CD14-positive monocyte (primary cell): ENCODE measurements around the gene TRAF5. TPM values are rescaled to one million over a fixed set of nuclear protein-coding genes. Genes with fewer than 3 reads are reported as not detected.
A peak's percentile ranks its signal among the peaks of the same experiment; 100 is the strongest.

Source experiments
- DNase-seq, 3 donors: peaks; one replicate each; pipeline ENCODE4 v3.0.0-alpha.2; 2011 to 2022
- H2AFZ ChIP-seq: 2 replicates; pipeline ENCODE4 v1.6.0; 2012; ENCODE audit warnings: mild to moderate bottlenecking, low read depth, low read length, inconsistent platforms; ENCODE audit not compliant: insufficient read depth, poor library complexity, severe bottlenecking
- H3K27ac ChIP-seq, 2 donors: 1 replicate in 1 of 2; 2 replicates in 1 of 2; pipeline ENCODE4 v1.5.1; 2012 to 2013; ENCODE audit warnings: low read length in 2 of 2, control low read depth in 1 of 2, inconsistent platforms in 1 of 2, low read depth in 1 of 2, mild to moderate bottlenecking in 1 of 2
- H3K27me3 ChIP-seq, 2 donors: one replicate each; pipeline versions ENCODE4 v1.6.0 to v1.6.1; 2011 to 2013; ENCODE audit warnings: low read length in 2 of 2; ENCODE audit not compliant: control insufficient read depth in 2 of 2, insufficient read depth in 2 of 2
- H3K36me3 ChIP-seq, 2 donors: replicated peaks in 1 of 2; 1 replicate in 1 of 2; 2 replicates in 1 of 2; pipeline versions ENCODE4 v1.5.1 to v1.6.1; 2012 to 2013; ENCODE audit warnings: low read length in 2 of 2, control low read depth in 1 of 2, inconsistent platforms in 1 of 2, mild to moderate bottlenecking in 1 of 2; ENCODE audit not compliant: insufficient read depth in 2 of 2, control insufficient read depth in 1 of 2
- H3K4me1 ChIP-seq, 2 donors: 1 replicate in 1 of 2; 2 replicates in 1 of 2; pipeline versions ENCODE4 v1.5.1 to v1.6.1; 2012 to 2013; ENCODE audit warnings: low read length in 2 of 2, control low read depth in 1 of 2, inconsistent platforms in 1 of 2, mild to moderate bottlenecking in 1 of 2, moderate library complexity in 1 of 2; ENCODE audit not compliant: insufficient read depth in 2 of 2, control insufficient read depth in 1 of 2
- H3K4me2 ChIP-seq: replicated peaks from 2 replicates; pipeline ENCODE3; 2012; ENCODE audit warnings: low read length, moderate library complexity, mild to moderate bottlenecking; ENCODE audit not compliant: poor library complexity, severe bottlenecking; ENCODE audit errors: extremely low read depth
- H3K4me3 ChIP-seq, 3 experiments: fragments of 200-600 bp in 1 of 3; sonication (generic) in 1 of 3; replicated peaks in 1 of 3; 1 replicate in 2 of 3; 2 replicates in 1 of 3; pipeline ENCODE4 v1.5.1; 2011 to 2013; ENCODE audit warnings: low read length in 3 of 3, mild to moderate bottlenecking in 3 of 3, control low read depth in 2 of 3, low read depth in 2 of 3, inconsistent platforms in 1 of 3, moderate library complexity in 1 of 3
- H3K79me2 ChIP-seq: 2 replicates; pipeline ENCODE4 v1.6.0; 2012; ENCODE audit warnings: mild to moderate bottlenecking, control low read depth, inconsistent platforms, low read length, moderate library complexity; ENCODE audit not compliant: insufficient read depth
- H3K9ac ChIP-seq: 2 replicates; pipeline ENCODE4 v1.6.0; 2017; ENCODE audit warnings: low read length, mild to moderate bottlenecking; ENCODE audit not compliant: insufficient read depth, poor library complexity, severe bottlenecking
- H3K9me3 ChIP-seq, 2 donors: replicated peaks in 1 of 2; 1 replicate in 1 of 2; 2 replicates in 1 of 2; pipeline versions ENCODE4 v1.5.1 to v1.6.1; 2012 to 2013; ENCODE audit warnings: low read length in 2 of 2, control low read depth in 1 of 2; ENCODE audit not compliant: control insufficient read depth in 1 of 2, insufficient read depth in 1 of 2
- H4K20me1 ChIP-seq: 2 replicates; pipeline ENCODE4 v1.6.0; 2012; ENCODE audit warnings: mild to moderate bottlenecking, low read length, control low read depth, moderate library complexity; ENCODE audit not compliant: insufficient read depth
- H3K27ac Mint-ChIP-seq, 7 donors: one replicate each; pipeline ENCODE4 v1.8.0; 2020; ENCODE audit warnings: mild to moderate bottlenecking in 7 of 7, mixed read lengths in 7 of 7, moderate library complexity in 6 of 7, inconsistent platforms in 2 of 7
- H3K27me3 Mint-ChIP-seq, 3 donors: one replicate each; pipeline ENCODE4 v1.8.0; 2021 to 2022; ENCODE audit warnings: low read depth in 3 of 3, mild to moderate bottlenecking in 3 of 3, mixed read lengths in 3 of 3, moderate library complexity in 3 of 3, inconsistent platforms in 1 of 3
- H3K36me3 Mint-ChIP-seq, 2 donors: one replicate each; pipeline ENCODE4 v1.8.0; 2020; ENCODE audit warnings: mixed read lengths in 2 of 2, inconsistent platforms in 1 of 2, mild to moderate bottlenecking in 1 of 2
- H3K4me1 Mint-ChIP-seq: one replicate; pipeline ENCODE4 v1.8.0; 2020; ENCODE audit warnings: mild to moderate bottlenecking, mixed read lengths
- H3K4me3 Mint-ChIP-seq, 2 donors: one replicate each; pipeline ENCODE4 v1.8.0; 2020; ENCODE audit warnings: mild to moderate bottlenecking in 2 of 2, mixed read lengths in 2 of 2, moderate library complexity in 1 of 2
- H3K9me3 Mint-ChIP-seq, 7 donors: one replicate each; pipeline ENCODE4 v1.8.0; 2020 to 2022; ENCODE audit warnings: mixed read lengths in 7 of 7, mild to moderate bottlenecking in 6 of 7, moderate library complexity in 6 of 7, inconsistent platforms in 2 of 7
- WGBS: methylation state at CpG from one replicate; pipeline ENCODE4 v1.1.5; 2013; ENCODE audit warnings: missing lambda C conversion rate; ENCODE audit not compliant: insufficient coverage; 5-methylcytosine and 5-hydroxymethylcytosine counted together
- intact Hi-C, 2 donors: fragments of 100-400 bp; cut with micrococcal nuclease; formaldehyde crosslinking; loops; one replicate each; pipeline versions ENCODE4 v1.15.0 to v1.15.1; 2023
- polyA plus RNA-seq, 3 donors: library from polyadenylated mRNA; depleted of rRNA in 1 of 3; unstranded in 2 of 3; stranded (reverse) in 1 of 3; fragments of 300-500 nt in 2 of 3; fragments of >200 nt in 1 of 3; fragmentation: Illumina TruSeq in 2 of 3; gene quantifications; 1 replicate in 2 of 3; 2 replicates in 1 of 3; pipeline ENCODE4 v1.2.3, GENCODE V29; 2012 to 2021
- TF ChIP-seq, protein P1 (sequence below): fragments of 200-600 bp; IDR thresholded peaks from one replicate; pipeline ENCODE4 v1.8.0; 2022; ENCODE audit warnings: antibody characterized with exemption, mild to moderate bottlenecking

The TRAF5 gene
- polyA plus RNA-seq, 3 donors, result 1.0 to 3.8 (median 1.6) TPM

DNA sequence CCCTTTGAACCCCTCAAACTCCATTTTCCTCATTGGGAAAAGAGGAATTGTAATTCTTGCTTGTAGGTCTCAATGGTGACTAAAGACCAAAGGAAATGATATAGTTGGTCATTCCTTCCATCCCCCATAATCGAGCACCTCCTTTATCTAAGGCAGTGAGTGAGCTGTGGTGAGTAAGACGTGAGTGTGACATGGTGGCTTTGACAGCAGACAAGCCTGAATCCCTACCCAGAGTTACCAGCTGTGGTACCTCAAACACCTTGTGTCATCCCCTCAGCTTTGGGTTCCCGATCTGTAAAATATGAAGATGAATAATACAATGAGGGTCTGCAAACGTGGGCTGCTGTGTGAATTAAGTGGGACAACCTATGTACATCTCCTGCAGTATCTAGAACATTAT lies 8.4 kb downstream of the TRAF5 start:
- no peak overlapping the region for H3K9ac ChIP-seq
- H3K79me2 ChIP-seq, result no peaks in the 10 kb centered on the region
- WGBS, result no CpG with 5 or more reads among the region's 4 CpGs
- no peaks in the 10 kb centered on the region for H3K4me1 ChIP-seq
- no peaks in the 10 kb centered on the region for H3K36me3 Mint-ChIP-seq
- H3K27me3 Mint-ChIP-seq, result peaks cover 0 to 2% (median 0%) of the 10 kb centered on the region in 3 donors
- H3K4me1 Mint-ChIP-seq, result peaks cover 18% of the 10 kb centered on the region
- H3K4me3 Mint-ChIP-seq, result no peak overlapping the region
- no peaks in the 10 kb centered on the region for H3K36me3 ChIP-seq
- TF ChIP-seq, protein P1, sequence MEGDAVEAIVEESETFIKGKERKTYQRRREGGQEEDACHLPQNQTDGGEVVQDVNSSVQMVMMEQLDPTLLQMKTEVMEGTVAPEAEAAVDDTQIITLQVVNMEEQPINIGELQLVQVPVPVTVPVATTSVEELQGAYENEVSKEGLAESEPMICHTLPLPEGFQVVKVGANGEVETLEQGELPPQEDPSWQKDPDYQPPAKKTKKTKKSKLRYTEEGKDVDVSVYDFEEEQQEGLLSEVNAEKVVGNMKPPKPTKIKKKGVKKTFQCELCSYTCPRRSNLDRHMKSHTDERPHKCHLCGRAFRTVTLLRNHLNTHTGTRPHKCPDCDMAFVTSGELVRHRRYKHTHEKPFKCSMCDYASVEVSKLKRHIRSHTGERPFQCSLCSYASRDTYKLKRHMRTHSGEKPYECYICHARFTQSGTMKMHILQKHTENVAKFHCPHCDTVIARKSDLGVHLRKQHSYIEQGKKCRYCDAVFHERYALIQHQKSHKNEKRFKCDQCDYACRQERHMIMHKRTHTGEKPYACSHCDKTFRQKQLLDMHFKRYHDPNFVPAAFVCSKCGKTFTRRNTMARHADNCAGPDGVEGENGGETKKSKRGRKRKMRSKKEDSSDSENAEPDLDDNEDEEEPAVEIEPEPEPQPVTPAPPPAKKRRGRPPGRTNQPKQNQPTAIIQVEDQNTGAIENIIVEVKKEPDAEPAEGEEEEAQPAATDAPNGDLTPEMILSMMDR, result no peak
- no peak overlapping the region for H3K4me2 ChIP-seq
- H3K27ac ChIP-seq, result no peak overlapping the region
- H3K27ac Mint-ChIP-seq, result peak overlapping the region in 1 of 7 donors; percentile 23
- H3K4me3 ChIP-seq, result no peak overlapping the region
- no peaks in the 10 kb centered on the region for H4K20me1 ChIP-seq
- no peak for DNase-seq
- H3K9me3 ChIP-seq, result no peaks in the 10 kb centered on the region
- H2AFZ ChIP-seq, result no peak overlapping the region
- no peaks in the 10 kb centered on the region for H3K9me3 Mint-ChIP-seq
- H3K27me3 ChIP-seq, result no peaks in the 10 kb centered on the region
- intact Hi-C loops, result loop anchor here in 1 of 2 donors (5.0 kb wide), 1 partner anchor 142 kb away; no protein-coding TSS in a partner anchor

DNA sequence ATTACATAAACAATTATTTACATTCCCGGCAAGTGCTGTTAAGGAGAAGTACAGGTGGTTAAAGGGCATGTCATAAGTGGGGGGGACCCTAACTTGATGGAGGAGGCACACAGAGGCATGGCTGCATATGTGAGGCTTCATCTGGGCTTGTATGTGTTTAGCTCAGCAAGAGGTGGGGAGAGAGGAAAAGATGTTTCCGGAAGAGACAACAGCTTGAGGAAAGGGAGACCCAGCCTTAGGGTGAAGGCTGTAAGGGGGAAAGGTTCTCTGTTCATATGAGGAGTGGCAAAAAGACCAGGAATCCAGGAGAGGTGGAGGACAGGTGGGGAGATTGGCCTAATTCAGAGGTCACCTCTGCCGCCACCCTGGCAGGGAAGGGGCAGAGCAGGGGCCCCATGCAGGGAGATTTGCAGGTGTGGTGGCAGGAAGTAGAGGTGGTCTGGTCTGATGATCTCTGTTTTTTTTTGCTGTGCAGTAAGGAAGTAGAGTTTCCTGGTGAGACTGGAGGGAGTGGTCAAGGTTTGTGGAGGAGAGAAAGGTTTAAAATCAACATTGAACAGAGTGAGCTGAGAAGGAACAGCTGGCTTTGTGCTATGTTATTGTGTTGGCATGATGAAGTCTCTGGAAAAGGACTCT lies 9.0 kb downstream of the TRAF5 start:
- H3K4me1 ChIP-seq, result no peaks in the 10 kb centered on the region
- intact Hi-C loops, result no loop called here
- no peaks in the 10 kb centered on the region for H3K27me3 ChIP-seq
- H2AFZ ChIP-seq, result no peak overlapping the region
- Mint-ChIP-seq H3K36me3 (no peaks in the 10 kb centered on the region), H3K27me3 (peaks cover 0 to 2% (median 0%) of the 10 kb centered on the region in 3 donors), H3K4me1 (peaks cover 15% of the 10 kb centered on the region), H3K27ac (peak overlapping the region in 1 of 7 donors; percentile 73), H3K9me3 (no peaks in the 10 kb centered on the region), H3K4me3 (no peak overlapping the region)
- H3K36me3 ChIP-seq, result no peaks in the 10 kb centered on the region
- no peak overlapping the region for H3K4me3 ChIP-seq
- TF ChIP-seq, protein P1, result no peak
- H4K20me1 ChIP-seq, result no peaks in the 10 kb centered on the region
- H3K4me2 ChIP-seq, result no peak overlapping the region
- H3K27ac ChIP-seq, result no peak overlapping the region
- H3K9ac ChIP-seq, result no peak overlapping the region
- DNase-seq, result no peak
- WGBS, result 23% methylated on average over 2 of the region's 3 CpGs
- H3K79me2 ChIP-seq, result no peaks in the 10 kb centered on the region
- no peaks in the 10 kb centered on the region for H3K9me3 ChIP-seq
